Heart right ventricle (tissue), 16 donors: Measurements from ENCODE around the gene COLEC11. TPM values are rescaled to one million over a fixed set of nuclear protein-coding genes. Genes with fewer than 3 reads are reported as not detected.

Experiments used
- ATAC-seq, 8 donors: fragments of 200-7000 bp; cut with Tn5 transposase; one replicate each; pipeline ENCODE4 v1.9.1; 2020; ENCODE audit warnings: mild to moderate bottlenecking in 8 of 8, moderate library complexity in 8 of 8, moderate number of reproducible peaks in 1 of 8
- DNase-seq, 2 donors: peaks; one replicate each; pipeline ENCODE4 v3.0.0-alpha.2; 2020
- H3K27ac ChIP-seq, 10 donors: fragments of 200-600 bp; sonication (generic) in 2 of 10; one replicate each; pipeline versions ENCODE4 v1.5.0 to v1.8.0; 2020 to 2022; ENCODE audit warnings: mild to moderate bottlenecking in 3 of 10
- H3K27me3 ChIP-seq, 7 donors: fragments of 200-600 bp; one replicate each; pipeline ENCODE4 v1.8.0; 2021 to 2022; ENCODE audit warnings: mild to moderate bottlenecking in 2 of 7
- H3K36me3 ChIP-seq, 9 donors: fragments of 200-600 bp; sonication (generic) in 1 of 9; one replicate each; pipeline versions ENCODE4 v1.5.0 to v1.8.0; 2020 to 2022; ENCODE audit warnings: mild to moderate bottlenecking in 2 of 9
- H3K4me1 ChIP-seq, 9 donors: fragments of 200-600 bp; sonication (generic) in 1 of 9; one replicate each; pipeline versions ENCODE4 v1.5.0 to v1.8.0; 2020 to 2022; ENCODE audit warnings: mild to moderate bottlenecking in 4 of 9
- H3K4me3 ChIP-seq, 10 donors: fragments of 200-600 bp; sonication (generic) in 2 of 10; one replicate each; pipeline versions ENCODE4 v1.5.0 to v1.8.0; 2020 to 2022; ENCODE audit warnings: mild to moderate bottlenecking in 7 of 10, moderate library complexity in 2 of 10
- H3K9me3 ChIP-seq, 11 donors: fragments of 200-600 bp in 10 of 11; sonication (generic) in 2 of 11; one replicate each; pipeline versions ENCODE4 v1.5.0 to v1.8.0; 2013 to 2022; ENCODE audit warnings: mild to moderate bottlenecking in 2 of 11, control low read depth in 1 of 11, moderate library complexity in 1 of 11
- CTCF ChIP-seq, 9 donors: fragments of 200-600 bp; sonication (generic) in 2 of 9; IDR thresholded peaks; one replicate each; pipeline versions ENCODE4 v1.5.0 to v1.8.0; 2021 to 2022; ENCODE audit warnings: antibody characterized with exemption in 9 of 9, mild to moderate bottlenecking in 5 of 9, moderate library complexity in 1 of 9
- WGBS, 2 donors: extraction: QIAGEN DNeasy Blood & Tissue Kit; methylation state at CpG; one replicate each; pipeline ENCODE4 v1.1.7; 2013; ENCODE audit warnings: inconsistent platforms in 1 of 2; 5-methylcytosine and 5-hydroxymethylcytosine counted together
- intact Hi-C, 10 donors: fragments of 100-400 bp; cut with DNase I; formaldehyde crosslinking; loops; one replicate each; pipeline versions ENCODE4 v1.11.1 to v1.14.2; 2022
- polyA plus RNA-seq, 2 donors: library from polyadenylated mRNA; stranded (reverse); fragments of 200-250 nt; gene quantifications; one replicate each; pipeline ENCODE4 v1.2.3, GENCODE V29; 2013
- total RNA-seq, 10 donors: library from RNA; stranded (reverse); fragmentation: NEBNext Ultra II Directional in 3 of 10; extraction: Animal tissue kit (Norgen Biotek cat#: 25700) in 3 of 10; gene quantifications; one replicate each; pipeline versions ENCODE4 v1.2.1 to v1.2.4, GENCODE V29; 2021 to 2023
- donor health status: Arrhythmogenic right ventricular cardiomyopathy.
- donor health status: ischemic (EF 13 %, LVEDD 7.1; RV severe dilation, severe dysfunction).
- donor health status: healthy with polysubstance abuse.
- donor health status: DM: no; HTN: yes; CAD: no.
- donor health status: DM: no; HTN: no; CAD: no.
- donor health status: ischemic (EF 25% LVEDD 6.9; RV normal size, moderate dysfunction).
- donor health status: ischemic (EF 25% LVEDD 5.7; RV mildly dilated, moderate dysfunction).
- donor health status: healthy.
- donor health status: DM: yes; HTN: yes; CAD: no.
- donor health status: Ischemic cardiomyopathy.
- donor health status: ischemic (EF 35%, LVEDD 5.7; RV mildly dilated, moderate dysfunction).
- donor health status: nonischemic (EF 11% LVEDD 7.7; RV severe dilation, severe dysfunction).
- donor health status: DM: yes; HTN: yes; CAD: no.
- donor health status: PGD.
- donor health status: ischemic (EF 29% LVEDD 5.4; RV normal size, mild dysfunction).
- donor health status: nonischemic (EF 23%, LVEDD 6.1; RV moderate dilation, normal function).

COLEC11 gene
- total and polyA plus RNA-seq, 12 donors = 2.0 to 26.7 (median 5.2) TPM

- WGBS, 2 donors = 83% methylated on average over 11 of the region's 11 CpGs
- DNase-seq = no peak
- intact Hi-C loops = no loop called here
Measured at GRCh38 chr2:3670941-3671340, 76.0 kb downstream of the COLEC11 start.

GRCh38 chr2:3672861-3673678 is 78.2 kb downstream of the COLEC11 start:
- TF ChIP-seq CTCF (IDR thresholded peaks at IDR 0.05) = no peak
- ATAC-seq (no peak), DNase-seq (no peak)
- 86 to 87% methylated on average over 9 of the region's 9 CpGs for WGBS, 2 donors
- Histone ChIP-seq H3K4me1 (no peaks in the 10 kb centered on the region), H3K36me3 (no peaks in the 10 kb centered on the region), H3K27ac (no peak overlapping the region), H3K9me3 (no peaks in the 10 kb centered on the region), H3K27me3 (peaks cover 0 to 17% (median 2%) of the 10 kb centered on the region in 7 donors), H3K4me3 (no peak overlapping the region)
- intact Hi-C loops = no loop called here

More at GRCh38 chr2:3670941-3671340, 76.0 kb downstream of the COLEC11 start:
- Histone ChIP-seq H3K4me1 (no peaks in the 10 kb centered on the region), H3K4me3 (no peak overlapping the region), H3K9me3 (no peaks in the 10 kb centered on the region), H3K27ac (no peak overlapping the region), H3K27me3 (peaks cover 0 to 9% (median 0%) of the 10 kb centered on the region in 7 donors), H3K36me3 (no peaks in the 10 kb centered on the region)
- no peak for TF ChIP-seq CTCF (IDR thresholded peaks at IDR 0.05)
- no peak for ATAC-seq

GRCh38 chr2:3674066-3674845 is 79.3 kb downstream of the COLEC11 start:
- intact Hi-C loops = no loop called here

More at GRCh38 chr2:3674066-3674845, 79.3 kb downstream of the COLEC11 start:
- Histone ChIP-seq H3K27me3 (peaks cover 0 to 23% (median 4%) of the 10 kb centered on the region in 7 donors), H3K27ac (no peak overlapping the region), H3K4me1 (no peaks in the 10 kb centered on the region), H3K9me3 (no peaks in the 10 kb centered on the region), H3K4me3 (no peak overlapping the region), H3K36me3 (no peaks in the 10 kb centered on the region)
- DNase-seq = no peak
- ATAC-seq = no peak
- 87 to 90% methylated on average over 9 of the region's 9 CpGs for WGBS, 2 donors
- TF ChIP-seq CTCF (IDR thresholded peaks at IDR 0.05) = no peak
